ENCODE data around the gene RAP1GAP2.
"Not testable (repeated sequence)": the region's sequence is repeated elsewhere in the genome, so short reads cannot be mapped to it uniquely, and the experiment has no call there.

The RAP1GAP2 gene

GRCh38 chr17:3073850-3074249 is 277.6 kb downstream of the RAP1GAP2 start:
- DNase-seq (ENCODE audit: low spot score): not testable (repeated sequence)
